Lower leg skin (tissue), 3 donors: ENCODE data around the gene PTPN1.

Source experiments
- CTCF ChIP-seq, 3 donors: fragments of 450-650 bp; IDR thresholded peaks; one replicate each; pipeline ENCODE4 v1.5.1; 2016; ENCODE audit warnings: antibody characterized with exemption in 3 of 3, mild to moderate bottlenecking in 3 of 3, moderate library complexity in 2 of 3
- POLR2A ChIP-seq, 2 donors: fragments of 450-650 bp; IDR thresholded peaks; one replicate each; pipeline ENCODE4 v1.6.1; 2016 to 2017; ENCODE audit warnings: antibody characterized with exemption in 2 of 2, mild to moderate bottlenecking in 1 of 2, moderate library complexity in 1 of 2

GRCh38 chr20:50580842-50581544 lies 70.8 kb downstream of the PTPN1 start:
- no peak for TF ChIP-seq POLR2A (IDR thresholded peaks at IDR 0.05)
- TF ChIP-seq CTCF (IDR thresholded peaks at IDR 0.05): no peak
